ENCODE data around the gene CD226.
"Not testable (repeated sequence)": the region's sequence is repeated elsewhere in the genome, so short reads cannot be mapped to it uniquely, and the experiment has no call there.

Gene CD226

GRCh38 chr18:69944436-69944835 lies 3.2 kb downstream of the CD226 start:
- Histone ChIP-seq H3K4me1 (ENCODE audit: control insufficient read depth, insufficient read depth, low read length) (no peaks in the 10 kb centered on the region), H3K27ac (ENCODE audit: low read length) (no peak overlapping the region), H3K27me3 (ENCODE audit: control insufficient read depth in 1 of 2, insufficient read depth in 2 of 2, low read length in 2 of 2) (no peaks in the 10 kb centered on the region), H3K4me3 (ENCODE audit: low read length in 2 of 2) (no peak overlapping the region), H3K9ac (ENCODE audit: low read length in 2 of 2) (no peak overlapping the region), H3K36me3 (ENCODE audit: control insufficient read depth in 2 of 2, insufficient read depth in 2 of 2, low read length in 2 of 2) (no peaks in the 10 kb centered on the region), H3K9me3 (ENCODE audit: control insufficient read depth in 2 of 2, low read length in 2 of 2) (no peaks in the 10 kb centered on the region)

- no peak overlapping the region for H3K4me3 ChIP-seq (ENCODE audit: low read length in 2 of 2)
- H3K27me3 ChIP-seq (ENCODE audit: control insufficient read depth in 1 of 2, insufficient read depth in 2 of 2, low read length in 2 of 2) = no peaks in the 10 kb centered on the region
- H3K36me3 ChIP-seq (ENCODE audit: control insufficient read depth in 2 of 2, insufficient read depth in 2 of 2, low read length in 2 of 2) = no peaks in the 10 kb centered on the region
- H3K9me3 ChIP-seq (ENCODE audit: control insufficient read depth in 2 of 2, low read length in 2 of 2) = no peaks in the 10 kb centered on the region
- H3K4me1 ChIP-seq (ENCODE audit: control insufficient read depth, insufficient read depth, low read length) = no peaks in the 10 kb centered on the region
- no peak overlapping the region for H3K27ac ChIP-seq (ENCODE audit: low read length)
- H3K9ac ChIP-seq (ENCODE audit: low read length in 2 of 2) = no peak overlapping the region
Observed at GRCh38 chr18:69943021-69943420, 4.7 kb downstream of the CD226 start.

GRCh38 chr18:69941183-69941582 lies 6.5 kb downstream of the CD226 start:
- Histone ChIP-seq H3K9me3 (ENCODE audit: control insufficient read depth in 2 of 2, low read length in 2 of 2) (no peaks in the 10 kb centered on the region), H3K27me3 (ENCODE audit: control insufficient read depth in 1 of 2, insufficient read depth in 2 of 2, low read length in 2 of 2) (no peaks in the 10 kb centered on the region), H3K4me1 (ENCODE audit: control insufficient read depth, insufficient read depth, low read length) (no peaks in the 10 kb centered on the region), H3K4me3 (ENCODE audit: low read length in 2 of 2) (no peak overlapping the region), H3K27ac (ENCODE audit: low read length) (no peak overlapping the region), H3K36me3 (ENCODE audit: control insufficient read depth in 2 of 2, insufficient read depth in 2 of 2, low read length in 2 of 2) (no peaks in the 10 kb centered on the region), H3K9ac (ENCODE audit: low read length in 2 of 2) (no peak overlapping the region)

- not testable (repeated sequence) for H3K36me3 ChIP-seq (ENCODE audit: control insufficient read depth in 2 of 2, insufficient read depth in 2 of 2, low read length in 2 of 2); H3K9ac ChIP-seq (ENCODE audit: low read length in 2 of 2); H3K4me1 ChIP-seq (ENCODE audit: control insufficient read depth, insufficient read depth, low read length)
Observed at GRCh38 chr18:69939812-69940211, 7.9 kb downstream of the CD226 start.

GRCh38 chr18:69936191-69936558 lies 11.5 kb downstream of the CD226 start:
- Histone ChIP-seq H3K27ac (ENCODE audit: low read length) (no peak overlapping the region), H3K9me3 (ENCODE audit: control insufficient read depth in 2 of 2, low read length in 2 of 2) (no peaks in the 10 kb centered on the region), H3K4me3 (ENCODE audit: low read length in 2 of 2) (no peak overlapping the region), H3K27me3 (ENCODE audit: control insufficient read depth in 1 of 2, insufficient read depth in 2 of 2, low read length in 2 of 2) (no peaks in the 10 kb centered on the region), H3K4me1 (ENCODE audit: control insufficient read depth, insufficient read depth, low read length) (no peaks in the 10 kb centered on the region), H3K9ac (ENCODE audit: low read length in 2 of 2) (no peak overlapping the region), H3K36me3 (ENCODE audit: control insufficient read depth in 2 of 2, insufficient read depth in 2 of 2, low read length in 2 of 2) (no peaks in the 10 kb centered on the region)

More at GRCh38 chr18:69939812-69940211, 7.9 kb downstream of the CD226 start:
- not testable (repeated sequence) for H3K27me3 ChIP-seq (ENCODE audit: control insufficient read depth in 1 of 2, insufficient read depth in 2 of 2, low read length in 2 of 2); H3K27ac ChIP-seq (ENCODE audit: low read length); H3K4me3 ChIP-seq (ENCODE audit: low read length in 2 of 2); H3K9me3 ChIP-seq (ENCODE audit: control insufficient read depth in 2 of 2, low read length in 2 of 2)

- Histone ChIP-seq H3K27ac (ENCODE audit: low read length) (no peak overlapping the region), H3K4me1 (ENCODE audit: control insufficient read depth, insufficient read depth, low read length) (no peaks in the 10 kb centered on the region), H3K9me3 (ENCODE audit: control insufficient read depth in 2 of 2, low read length in 2 of 2) (no peaks in the 10 kb centered on the region), H3K27me3 (ENCODE audit: control insufficient read depth in 1 of 2, insufficient read depth in 2 of 2, low read length in 2 of 2) (no peaks in the 10 kb centered on the region), H3K9ac (ENCODE audit: low read length in 2 of 2) (no peak overlapping the region), H3K4me3 (ENCODE audit: low read length in 2 of 2) (no peak overlapping the region), H3K36me3 (ENCODE audit: control insufficient read depth in 2 of 2, insufficient read depth in 2 of 2, low read length in 2 of 2) (no peaks in the 10 kb centered on the region)
Observed at GRCh38 chr18:69935319-69936190, 12.1 kb downstream of the CD226 start.

- Histone ChIP-seq H3K27me3 (ENCODE audit: control insufficient read depth in 1 of 2, insufficient read depth in 2 of 2, low read length in 2 of 2) (no peaks in the 10 kb centered on the region), H3K9me3 (ENCODE audit: control insufficient read depth in 2 of 2, low read length in 2 of 2) (no peaks in the 10 kb centered on the region), H3K36me3 (ENCODE audit: control insufficient read depth in 2 of 2, insufficient read depth in 2 of 2, low read length in 2 of 2) (no peaks in the 10 kb centered on the region), H3K27ac (ENCODE audit: low read length) (no peak overlapping the region), H3K4me1 (ENCODE audit: control insufficient read depth, insufficient read depth, low read length) (no peaks in the 10 kb centered on the region), H3K9ac (ENCODE audit: low read length in 2 of 2) (no peak overlapping the region), H3K4me3 (ENCODE audit: low read length in 2 of 2) (no peak overlapping the region)
Observed at GRCh38 chr18:69934601-69935265, 12.9 kb downstream of the CD226 start.

- no peak overlapping the region for H3K9ac ChIP-seq (ENCODE audit: low read length in 2 of 2)
- no peak overlapping the region for H3K4me3 ChIP-seq (ENCODE audit: low read length in 2 of 2)
- H3K27ac ChIP-seq (ENCODE audit: low read length) = no peak overlapping the region
- H3K4me1 ChIP-seq (ENCODE audit: control insufficient read depth, insufficient read depth, low read length) = no peaks in the 10 kb centered on the region
- no peaks in the 10 kb centered on the region for H3K27me3 ChIP-seq (ENCODE audit: control insufficient read depth in 1 of 2, insufficient read depth in 2 of 2, low read length in 2 of 2)
- H3K36me3 ChIP-seq (ENCODE audit: control insufficient read depth in 2 of 2, insufficient read depth in 2 of 2, low read length in 2 of 2) = no peaks in the 10 kb centered on the region
- H3K9me3 ChIP-seq (ENCODE audit: control insufficient read depth in 2 of 2, low read length in 2 of 2) = no peaks in the 10 kb centered on the region
Observed at GRCh38 chr18:69929041-69929774, 18.5 kb downstream of the CD226 start.

GRCh38 chr18:69916412-69916811 lies 31.3 kb downstream of the CD226 start:
- Histone ChIP-seq H3K9me3 (ENCODE audit: control insufficient read depth in 2 of 2, low read length in 2 of 2) (no peaks in the 10 kb centered on the region), H3K27ac (ENCODE audit: low read length) (no peak overlapping the region), H3K36me3 (ENCODE audit: control insufficient read depth in 2 of 2, insufficient read depth in 2 of 2, low read length in 2 of 2) (no peaks in the 10 kb centered on the region), H3K4me1 (ENCODE audit: control insufficient read depth, insufficient read depth, low read length) (no peaks in the 10 kb centered on the region), H3K4me3 (ENCODE audit: low read length in 2 of 2) (no peak overlapping the region), H3K9ac (ENCODE audit: low read length in 2 of 2) (no peak overlapping the region), H3K27me3 (ENCODE audit: control insufficient read depth in 1 of 2, insufficient read depth in 2 of 2, low read length in 2 of 2) (no peaks in the 10 kb centered on the region)

GRCh38 chr18:69908838-69909237 lies 38.8 kb downstream of the CD226 start:
- Histone ChIP-seq H3K4me3 (ENCODE audit: low read length in 2 of 2) (no peak overlapping the region), H3K4me1 (ENCODE audit: control insufficient read depth, insufficient read depth, low read length) (no peaks in the 10 kb centered on the region), H3K9me3 (ENCODE audit: control insufficient read depth in 2 of 2, low read length in 2 of 2) (no peaks in the 10 kb centered on the region), H3K27me3 (ENCODE audit: control insufficient read depth in 1 of 2, insufficient read depth in 2 of 2, low read length in 2 of 2) (no peaks in the 10 kb centered on the region), H3K27ac (ENCODE audit: low read length) (no peak overlapping the region), H3K9ac (ENCODE audit: low read length in 2 of 2) (no peak overlapping the region), H3K36me3 (ENCODE audit: control insufficient read depth in 2 of 2, insufficient read depth in 2 of 2, low read length in 2 of 2) (no peaks in the 10 kb centered on the region)

Data from stomach smooth muscle (tissue), 2 donors.